Measurements from ENCODE around the gene PLSCR4.

- TF ChIP-seq EZH2 (IDR thresholded peaks at IDR 0.05; ENCODE audit: borderline replicate concordance, low read depth, low read length, poor library complexity, severe bottlenecking): no peak
- TF ChIP-seq, protein P1, sequence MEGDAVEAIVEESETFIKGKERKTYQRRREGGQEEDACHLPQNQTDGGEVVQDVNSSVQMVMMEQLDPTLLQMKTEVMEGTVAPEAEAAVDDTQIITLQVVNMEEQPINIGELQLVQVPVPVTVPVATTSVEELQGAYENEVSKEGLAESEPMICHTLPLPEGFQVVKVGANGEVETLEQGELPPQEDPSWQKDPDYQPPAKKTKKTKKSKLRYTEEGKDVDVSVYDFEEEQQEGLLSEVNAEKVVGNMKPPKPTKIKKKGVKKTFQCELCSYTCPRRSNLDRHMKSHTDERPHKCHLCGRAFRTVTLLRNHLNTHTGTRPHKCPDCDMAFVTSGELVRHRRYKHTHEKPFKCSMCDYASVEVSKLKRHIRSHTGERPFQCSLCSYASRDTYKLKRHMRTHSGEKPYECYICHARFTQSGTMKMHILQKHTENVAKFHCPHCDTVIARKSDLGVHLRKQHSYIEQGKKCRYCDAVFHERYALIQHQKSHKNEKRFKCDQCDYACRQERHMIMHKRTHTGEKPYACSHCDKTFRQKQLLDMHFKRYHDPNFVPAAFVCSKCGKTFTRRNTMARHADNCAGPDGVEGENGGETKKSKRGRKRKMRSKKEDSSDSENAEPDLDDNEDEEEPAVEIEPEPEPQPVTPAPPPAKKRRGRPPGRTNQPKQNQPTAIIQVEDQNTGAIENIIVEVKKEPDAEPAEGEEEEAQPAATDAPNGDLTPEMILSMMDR (conservative IDR thresholded peaks at IDR 0.05; ENCODE audit: low read depth, low read length): no peak
Observed at GRCh38 chr3:146199762-146200161, 51.1 kb downstream of the PLSCR4 start.
